Parathyroid adenoma (tissue), 2 donors: ENCODE measurements around the gene GRK1.
"Not testable (repeated sequence)": the region's sequence is repeated elsewhere in the genome, so short reads cannot be mapped to it uniquely, and the experiment has no call there.

ENCODE experiments used
- H2AFZ ChIP-seq: fragments of 300-600 bp; sonication (generic); one replicate; pipeline ENCODE4 v1.7.0; 2017; ENCODE audit warnings: antibody characterized with exemption, mild to moderate bottlenecking
- H3K27ac ChIP-seq: fragments of 300-600 bp; sonication (generic); one replicate; pipeline ENCODE4 v1.7.0; 2017
- H3K27me3 ChIP-seq: fragments of 300-600 bp; sonication (generic); one replicate; pipeline ENCODE4 v1.7.0; 2017; ENCODE audit warnings: low read length; ENCODE audit not compliant: control insufficient read depth, insufficient read depth
- H3K36me3 ChIP-seq: fragments of 300-600 bp; sonication (generic); one replicate; pipeline ENCODE4 v1.7.0; 2017; ENCODE audit warnings: low read length; ENCODE audit not compliant: control insufficient read depth, insufficient read depth
- H3K4me1 ChIP-seq: fragments of 300-600 bp; sonication (generic); one replicate; pipeline ENCODE4 v1.7.0; 2017; ENCODE audit warnings: control low read depth
- H3K4me2 ChIP-seq: fragments of 300-600 bp; sonication (generic); one replicate; pipeline ENCODE4 v1.7.0; 2017; ENCODE audit warnings: low read length
- H3K4me3 ChIP-seq: fragments of 300-600 bp; sonication (generic); one replicate; pipeline ENCODE4 v1.7.0; 2017; ENCODE audit warnings: low read depth, low read length
- H3K79me2 ChIP-seq: fragments of 300-600 bp; sonication (generic); one replicate; pipeline ENCODE4 v1.7.0; 2017; ENCODE audit warnings: control low read depth
- H3K9ac ChIP-seq: fragments of 300-600 bp; sonication (generic); one replicate; pipeline ENCODE4 v1.7.0; 2017; ENCODE audit warnings: mild to moderate bottlenecking
- H3K9me3 ChIP-seq: fragments of 300-600 bp; sonication (generic); one replicate; pipeline ENCODE4 v1.7.0; 2017; ENCODE audit warnings: low read length; ENCODE audit not compliant: control insufficient read depth
- CTCF ChIP-seq: fragments of 300-600 bp; sonication (generic); IDR thresholded peaks from one replicate; pipeline ENCODE4 v1.7.0; 2017; ENCODE audit warnings: antibody characterized with exemption, mild to moderate bottlenecking
- donor health status: primary hyperparathyroidism.

The GRK1 gene

GRCh38 chr13:113621046-113621445, 46.0 kb upstream of the GRK1 start:
- no peak for TF ChIP-seq CTCF
- no peaks in the 10 kb centered on the region for H3K27me3 ChIP-seq
- no peaks in the 10 kb centered on the region for H3K9me3 ChIP-seq
- no peak overlapping the region for H3K4me2 ChIP-seq
- peaks cover 6% of the 10 kb centered on the region for H3K4me1 ChIP-seq
- no peaks in the 10 kb centered on the region for H3K36me3 ChIP-seq
- H3K4me3 ChIP-seq, result no peak overlapping the region
- no peak overlapping the region for H3K27ac ChIP-seq
- no peak overlapping the region for H3K9ac ChIP-seq
- H3K79me2 ChIP-seq, result peaks cover 9% of the 10 kb centered on the region
- H2AFZ ChIP-seq, result no peak overlapping the region

GRCh38 chr13:113621498-113621897, 45.5 kb upstream of the GRK1 start:
- H3K79me2 ChIP-seq, H3K27me3 ChIP-seq, H3K4me2 ChIP-seq, H3K4me3 ChIP-seq, H2AFZ ChIP-seq, H3K27ac ChIP-seq, H3K36me3 ChIP-seq, H3K9me3 ChIP-seq, H3K4me1 ChIP-seq, H3K9ac ChIP-seq: not testable (repeated sequence)

- not testable (repeated sequence) for H3K9me3 ChIP-seq, H2AFZ ChIP-seq, H3K36me3 ChIP-seq, H3K9ac ChIP-seq, H3K27me3 ChIP-seq, H3K79me2 ChIP-seq, H3K4me3 ChIP-seq, H3K4me2 ChIP-seq, H3K4me1 ChIP-seq, H3K27ac ChIP-seq
Measured at GRCh38 chr13:113621986-113622550, 45.0 kb upstream of the GRK1 start.

- Histone ChIP-seq H3K27me3 (no peaks in the 10 kb centered on the region), H3K4me3 (no peak overlapping the region), H2AFZ (no peak overlapping the region), H3K9ac (no peak overlapping the region), H3K9me3 (no peaks in the 10 kb centered on the region), H3K4me1 (no peaks in the 10 kb centered on the region), H3K27ac (no peak overlapping the region), H3K4me2 (no peak overlapping the region), H3K36me3 (no peaks in the 10 kb centered on the region), H3K79me2 (peaks cover 9% of the 10 kb centered on the region)
- TF ChIP-seq CTCF, result no peak
Measured at GRCh38 chr13:113622791-113623490, 44.1 kb upstream of the GRK1 start.

- no peak overlapping the region for H2AFZ ChIP-seq
- H3K79me2 ChIP-seq, result peaks cover 9% of the 10 kb centered on the region
- no peak overlapping the region for H3K27ac ChIP-seq
- H3K9me3 ChIP-seq, result no peaks in the 10 kb centered on the region
- no peaks in the 10 kb centered on the region for H3K4me1 ChIP-seq
- H3K4me3 ChIP-seq, result no peak overlapping the region
- TF ChIP-seq CTCF, result no peak
- no peak overlapping the region for H3K4me2 ChIP-seq
- no peaks in the 10 kb centered on the region for H3K27me3 ChIP-seq
- no peaks in the 10 kb centered on the region for H3K36me3 ChIP-seq
- no peak overlapping the region for H3K9ac ChIP-seq
Measured at GRCh38 chr13:113623491-113624234, 43.4 kb upstream of the GRK1 start.
